AG09309 (cell line): Measurements from ENCODE around the gene KRT78.

ENCODE experiments used
- DNase-seq: peaks from one replicate; pipeline ENCODE4 v3.0.0-alpha.2; 2010; ENCODE audit warnings: low read depth
- H3K4me3 ChIP-seq: 2 replicates; pipeline ENCODE4 v1.5.1; 2011; ENCODE audit warnings: mild to moderate bottlenecking, low read depth, low read length, moderate library complexity; ENCODE audit not compliant: control insufficient read depth
- CTCF ChIP-seq: IDR thresholded peaks from 2 replicates; pipeline ENCODE4 v1.5.1; 2011; ENCODE audit warnings: mild to moderate bottlenecking, low read depth, low read length, inconsistent platforms; ENCODE audit not compliant: insufficient read depth, control insufficient read depth; ENCODE audit errors: missing control alignments

The KRT78 gene

DNA sequence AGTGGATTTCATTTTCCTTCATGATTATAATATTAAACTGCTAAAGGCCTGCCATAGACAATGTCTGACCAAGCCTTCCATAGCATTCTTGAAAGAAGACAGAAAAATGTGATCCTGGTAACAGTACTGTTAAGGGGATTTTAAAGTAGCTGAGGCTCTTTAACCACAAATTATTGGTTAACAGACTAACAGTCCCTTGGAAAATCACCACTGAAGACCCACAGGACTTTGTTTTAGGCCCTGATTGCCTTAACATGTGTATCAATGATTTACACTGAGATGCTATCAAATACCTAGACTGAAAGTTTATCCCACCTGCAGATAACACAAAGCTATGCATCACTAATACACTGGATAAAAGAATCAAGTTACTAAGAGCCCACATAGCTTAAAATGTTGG lies 20.6 kb downstream of the KRT78 start:
- DNase-seq, result no peak
- TF ChIP-seq CTCF, result no peak
- no peak overlapping the region for H3K4me3 ChIP-seq

GRCh38 chr12:52827499-52828090 lies 21.2 kb downstream of the KRT78 start:
- no peak overlapping the region for H3K4me3 ChIP-seq
- no peak for TF ChIP-seq CTCF
- DNase-seq, result no peak

DNA sequence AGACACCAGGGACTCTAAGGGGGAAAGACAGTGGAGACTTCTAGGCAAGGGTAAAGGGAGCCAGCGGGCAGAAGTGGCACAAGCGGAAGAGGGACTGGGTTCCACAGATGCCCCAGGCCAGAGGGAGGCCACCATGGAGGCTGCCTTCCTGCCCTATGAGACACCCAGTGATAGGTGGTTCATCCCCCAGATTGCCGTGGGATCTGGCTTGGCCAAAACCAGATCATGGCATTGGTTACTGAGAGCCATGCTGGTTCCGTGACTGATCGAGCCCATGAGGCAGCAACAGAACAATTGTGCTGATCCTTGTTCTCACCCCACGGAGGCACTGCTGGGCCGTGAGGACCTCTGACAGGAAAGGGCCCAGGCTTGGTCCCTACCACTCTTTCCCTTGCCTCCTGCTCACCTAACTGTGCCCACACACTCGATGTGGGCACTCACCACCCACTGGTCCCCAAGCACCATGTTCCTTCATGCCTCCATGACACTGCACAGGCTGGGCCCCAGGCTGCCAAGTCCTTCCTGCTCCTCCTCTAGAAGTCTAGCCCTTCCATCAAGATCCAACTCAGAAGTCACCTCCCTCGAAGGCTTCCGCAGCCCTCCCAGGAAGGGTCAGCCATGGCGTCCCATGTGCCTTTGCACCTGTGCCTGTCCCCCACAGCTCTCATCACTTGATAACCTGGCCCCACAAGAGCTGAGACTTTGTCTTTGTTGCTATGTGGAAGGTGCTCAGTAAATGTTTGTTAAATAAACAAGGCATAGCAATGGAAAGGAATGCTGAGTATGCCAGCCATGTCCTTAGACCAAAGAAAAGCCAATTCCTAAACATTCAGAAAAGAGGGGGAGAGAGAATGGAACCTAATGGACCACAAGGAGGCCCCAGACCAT lies 21.9 kb downstream of the KRT78 start:
- DNase-seq, result no peak
- no peak overlapping the region for H3K4me3 ChIP-seq
- TF ChIP-seq CTCF, result no peak

GRCh38 chr12:52825961-52826360 lies 22.8 kb downstream of the KRT78 start:
- H3K4me3 ChIP-seq, result no peak overlapping the region
- DNase-seq, result no peak
- no peak for TF ChIP-seq CTCF

DNA sequence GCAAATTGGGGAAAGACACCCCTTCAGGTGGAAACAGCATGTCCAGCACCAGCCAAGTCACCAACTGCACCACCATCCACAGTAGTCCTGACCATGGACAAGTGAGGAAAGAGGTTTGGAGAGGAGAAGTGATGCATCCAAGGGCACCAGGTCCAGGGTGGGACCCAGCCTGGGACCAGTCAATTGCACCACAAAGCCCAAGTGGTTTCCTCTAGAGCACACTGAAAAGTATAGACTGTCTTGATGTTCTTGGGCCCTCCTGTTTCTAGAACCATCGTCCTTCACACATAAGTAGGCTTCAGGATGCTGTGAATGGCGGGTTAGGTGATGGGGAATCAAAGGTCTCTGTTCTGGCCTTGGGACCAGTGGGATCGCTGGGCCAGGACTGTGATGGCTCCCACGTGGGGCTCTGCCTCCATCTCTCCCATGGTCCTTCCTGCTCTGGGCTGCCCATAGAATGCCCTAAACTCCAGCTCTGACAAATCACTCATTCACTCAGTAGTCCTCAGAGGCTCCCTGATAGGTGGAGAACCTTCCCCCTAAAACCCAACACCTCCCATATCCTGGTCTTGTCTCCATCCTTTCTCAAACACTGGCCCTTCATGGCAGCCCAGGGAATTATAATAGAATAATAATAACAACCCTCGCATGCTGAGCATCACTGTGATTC lies 23.9 kb downstream of the KRT78 start:
- DNase-seq, result no peak
- H3K4me3 ChIP-seq, result no peak overlapping the region
- TF ChIP-seq CTCF, result no peak

- DNase-seq, result no peak
- no peak for TF ChIP-seq CTCF
- no peak overlapping the region for H3K4me3 ChIP-seq
Measured at GRCh38 chr12:52823761-52824450, 24.9 kb downstream of the KRT78 start.
